Measurements from ENCODE around the gene PTAR1.

Gene PTAR1

GRCh38 chr9:69797675-69798074 lies 37.9 kb upstream of the PTAR1 start:
- no peaks in the 10 kb centered on the region for H3K27me3 ChIP-seq (ENCODE audit: insufficient read depth, poor library complexity, severe bottlenecking)
- TF ChIP-seq SPI1 (IDR thresholded peaks at IDR 0.05; ENCODE audit: borderline replicate concordance, low read depth), result peak; percentile 55; the same call in 1 of the 2 replicates
- no peak for TF ChIP-seq POLR2AphosphoS5 (IDR thresholded peaks at IDR 0.05; ENCODE audit: low read depth)
- DNase-seq (ENCODE audit: low read depth in 1 of 2, low spot score in 1 of 2), result no peak

GRCh38 chr9:69794356-69794755 lies 34.5 kb upstream of the PTAR1 start:
- H3K27me3 ChIP-seq (ENCODE audit: insufficient read depth, poor library complexity, severe bottlenecking), result no peaks in the 10 kb centered on the region
- no peak overlapping the region for H3K27ac ChIP-seq (replicated peaks)
- no peak for TF ChIP-seq CTCF (IDR thresholded peaks at IDR 0.05; ENCODE audit: insufficient read depth, low read length)
- H3K4me3 ChIP-seq (replicated peaks; ENCODE audit: insufficient read depth, low read length), result no peak overlapping the region
- DNase-seq (ENCODE audit: low read depth in 1 of 2, low spot score in 1 of 2), result no peak

More at GRCh38 chr9:69797675-69798074, 37.9 kb upstream of the PTAR1 start:
- Histone ChIP-seq H3K4me3 (replicated peaks; ENCODE audit: insufficient read depth, low read length) (no peak overlapping the region), H3K27ac (replicated peaks) (no peak overlapping the region)

- TF ChIP-seq REST (IDR thresholded peaks at IDR 0.05; ENCODE audit: insufficient replicate concordance, low read depth) (peak; percentile 89), CTCF (IDR thresholded peaks at IDR 0.05; ENCODE audit: insufficient read depth, low read length) (no peak)
- no peaks in the 10 kb centered on the region for H3K27me3 ChIP-seq (ENCODE audit: insufficient read depth, poor library complexity, severe bottlenecking)
- DNase-seq (ENCODE audit: low read depth in 1 of 2, low spot score in 1 of 2), result no peak
- no peak overlapping the region for H3K4me3 ChIP-seq (replicated peaks; ENCODE audit: insufficient read depth, low read length)
- H3K27ac ChIP-seq (replicated peaks), result no peak overlapping the region
These were observed 25.9 kb upstream of the PTAR1 start for GRCh38 chr9:69785757-69786156.

- no peak for DNase-seq (ENCODE audit: low read depth in 1 of 2, low spot score in 1 of 2)
- Histone ChIP-seq H3K27me3 (ENCODE audit: insufficient read depth, poor library complexity, severe bottlenecking) (no peaks in the 10 kb centered on the region), H3K4me3 (replicated peaks; ENCODE audit: insufficient read depth, low read length) (no peak overlapping the region), H3K27ac (replicated peaks) (no peak overlapping the region)
- TF ChIP-seq CTCF (IDR thresholded peaks at IDR 0.05; ENCODE audit: insufficient read depth, low read length) (no peak), POLR2AphosphoS5 (IDR thresholded peaks at IDR 0.05; ENCODE audit: low read depth) (no peak), REST (IDR thresholded peaks at IDR 0.05; ENCODE audit: insufficient replicate concordance, low read depth) (no peak), GABPA (IDR thresholded peaks at IDR 0.05; ENCODE audit: low read depth) (no peak), SPI1 (IDR thresholded peaks at IDR 0.05; ENCODE audit: borderline replicate concordance, low read depth) (no peak)
These were observed 13.4 kb upstream of the PTAR1 start for GRCh38 chr9:69773258-69773657.
